Right renal cortex interstitium (tissue), 3 donors: ENCODE results near the gene MEGF11. TPM values are rescaled to one million over a fixed set of nuclear protein-coding genes. Genes with fewer than 3 reads are reported as not detected.
"Not testable (repeated sequence)": the region's sequence is repeated elsewhere in the genome, so short reads cannot be mapped to it uniquely, and the experiment has no call there.

Experiments used
- DNase-seq, 3 donors: peaks; one replicate each; pipeline ENCODE4 v3.0.0-alpha.2; 2013; ENCODE audit warnings: low read depth in 3 of 3, low spot score in 2 of 3
- polyA plus RNA-seq, 3 donors: library from polyadenylated mRNA; unstranded; fragments of 120-200 nt; gene quantifications; one replicate each; pipeline ENCODE4 v1.2.1, GENCODE V29; 2013; ENCODE audit not compliant: insufficient read length in 3 of 3

Gene MEGF11
- polyA plus RNA-seq, 3 donors: 1.8 to 2.1 (median 2.1) TPM

DNA sequence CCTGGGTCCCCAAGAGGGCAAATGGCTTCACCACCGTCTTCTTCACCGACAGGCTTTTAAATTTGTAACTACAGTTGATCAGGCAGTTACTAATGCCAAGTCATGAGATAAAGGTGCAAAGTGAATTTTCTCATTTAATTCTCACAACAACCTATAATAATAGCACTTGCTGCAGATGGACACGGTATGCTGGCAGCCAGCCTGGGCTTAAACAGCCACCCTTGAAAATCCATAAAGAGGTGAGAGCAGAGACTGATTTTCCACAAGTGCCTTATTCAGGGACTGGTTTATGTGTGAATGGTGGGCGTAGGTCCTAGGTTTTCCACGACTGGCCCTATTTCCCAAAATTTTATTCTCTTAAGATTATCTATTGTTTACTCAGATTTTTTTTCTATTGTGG lies 266.4 kb downstream of the MEGF11 start:
- DNase-seq: no peak

GRCh38 chr15:65986416-65986815 lies 267.1 kb downstream of the MEGF11 start:
- DNase-seq: no peak

DNA sequence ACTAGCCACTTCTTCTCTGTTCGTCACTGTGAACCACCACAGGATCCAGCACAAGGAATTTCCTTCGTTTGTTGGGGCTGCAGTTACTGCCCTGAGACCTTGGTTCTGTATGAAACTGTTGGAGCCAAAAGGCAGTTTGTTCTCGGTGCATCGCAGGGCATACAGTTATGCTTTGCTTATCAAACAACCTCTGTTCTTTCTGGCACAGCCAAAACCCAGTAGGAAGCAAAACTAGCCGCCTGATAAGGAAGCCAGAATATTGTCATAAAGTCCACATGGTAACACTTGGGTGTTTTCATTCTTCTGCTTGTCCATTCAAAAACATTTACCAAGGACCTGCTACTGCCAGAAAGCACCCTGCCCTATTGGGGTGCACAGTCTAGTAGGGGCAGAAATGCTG lies 268.2 kb downstream of the MEGF11 start:
- no peak for DNase-seq

- no peak for DNase-seq
Measured at GRCh38 chr15:65982627-65983322, 270.8 kb downstream of the MEGF11 start.

- no peak for DNase-seq
Measured at GRCh38 chr15:65981837-65982626, 271.5 kb downstream of the MEGF11 start.

DNA sequence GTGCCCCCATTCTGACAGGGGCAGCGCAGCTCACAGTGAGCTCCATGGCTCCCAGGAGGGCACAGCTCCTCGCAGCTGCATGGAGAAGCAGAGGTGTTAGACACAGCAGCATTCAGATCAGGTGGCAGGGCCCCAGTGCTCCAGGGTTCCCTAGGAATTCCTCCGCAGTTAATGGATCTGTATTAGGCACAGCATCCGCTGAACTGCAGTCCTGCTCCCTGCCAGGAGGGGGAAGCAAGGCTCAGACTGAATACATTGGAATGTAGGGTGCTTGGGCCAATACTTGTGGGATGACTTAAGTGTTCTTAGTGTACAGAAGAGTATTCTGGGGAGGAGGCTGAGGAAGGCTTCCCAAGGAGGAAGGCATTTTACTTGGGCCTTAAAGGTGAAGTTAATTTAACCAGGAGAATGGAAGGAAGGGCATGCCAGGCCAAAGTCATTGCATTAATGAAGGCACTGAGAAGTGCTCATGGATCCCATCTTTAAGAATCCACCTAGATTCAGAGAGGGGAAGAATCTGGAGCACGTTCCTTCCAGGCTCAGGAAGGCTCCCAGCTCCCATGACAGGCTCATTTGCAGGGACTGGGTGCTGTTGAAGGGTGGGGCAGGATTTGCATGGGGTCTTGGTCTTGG lies 272.6 kb downstream of the MEGF11 start:
- no peak for DNase-seq

- no peak for DNase-seq
Measured at GRCh38 chr15:65979837-65980236, 273.7 kb downstream of the MEGF11 start.

- no peak for DNase-seq
Measured at GRCh38 chr15:65979316-65979715, 274.2 kb downstream of the MEGF11 start.

GRCh38 chr15:65978110-65978509 lies 275.4 kb downstream of the MEGF11 start:
- DNase-seq: no peak

DNA sequence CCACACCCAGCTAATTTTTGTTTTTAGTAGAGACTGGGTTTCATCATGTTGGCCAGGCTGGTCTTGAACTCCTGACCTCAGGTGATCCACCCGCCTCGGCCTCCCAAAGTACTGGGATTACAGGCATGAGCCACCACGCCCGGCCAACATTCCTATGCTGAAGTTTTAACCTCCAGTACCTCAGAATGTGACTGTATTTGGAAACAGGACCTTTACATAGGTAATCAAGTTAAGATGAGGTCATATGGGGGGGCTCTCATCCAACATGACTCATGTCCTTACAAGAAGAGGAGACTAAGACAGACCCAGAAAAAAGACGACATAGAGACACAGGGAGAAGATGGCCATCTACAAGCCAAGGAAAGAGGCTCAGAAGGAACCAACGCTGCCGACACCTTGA lies 277.4 kb downstream of the MEGF11 start:
- not testable (repeated sequence) for DNase-seq

DNA sequence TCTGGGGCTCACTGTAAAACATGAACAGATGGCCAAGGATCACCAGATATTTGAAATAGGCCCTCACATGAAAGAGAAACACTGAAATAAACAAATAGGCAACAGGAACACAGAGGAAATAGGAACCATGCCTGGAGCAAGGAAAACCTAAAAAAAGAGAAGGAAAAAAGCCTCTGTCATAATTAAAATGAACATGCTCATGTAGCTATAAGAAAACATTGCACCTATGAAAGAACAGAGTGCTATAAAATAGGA lies 281.9 kb downstream of the MEGF11 start:
- no peak for DNase-seq

GRCh38 chr15:65970937-65971740 lies 282.4 kb downstream of the MEGF11 start:
- DNase-seq: no peak

DNA sequence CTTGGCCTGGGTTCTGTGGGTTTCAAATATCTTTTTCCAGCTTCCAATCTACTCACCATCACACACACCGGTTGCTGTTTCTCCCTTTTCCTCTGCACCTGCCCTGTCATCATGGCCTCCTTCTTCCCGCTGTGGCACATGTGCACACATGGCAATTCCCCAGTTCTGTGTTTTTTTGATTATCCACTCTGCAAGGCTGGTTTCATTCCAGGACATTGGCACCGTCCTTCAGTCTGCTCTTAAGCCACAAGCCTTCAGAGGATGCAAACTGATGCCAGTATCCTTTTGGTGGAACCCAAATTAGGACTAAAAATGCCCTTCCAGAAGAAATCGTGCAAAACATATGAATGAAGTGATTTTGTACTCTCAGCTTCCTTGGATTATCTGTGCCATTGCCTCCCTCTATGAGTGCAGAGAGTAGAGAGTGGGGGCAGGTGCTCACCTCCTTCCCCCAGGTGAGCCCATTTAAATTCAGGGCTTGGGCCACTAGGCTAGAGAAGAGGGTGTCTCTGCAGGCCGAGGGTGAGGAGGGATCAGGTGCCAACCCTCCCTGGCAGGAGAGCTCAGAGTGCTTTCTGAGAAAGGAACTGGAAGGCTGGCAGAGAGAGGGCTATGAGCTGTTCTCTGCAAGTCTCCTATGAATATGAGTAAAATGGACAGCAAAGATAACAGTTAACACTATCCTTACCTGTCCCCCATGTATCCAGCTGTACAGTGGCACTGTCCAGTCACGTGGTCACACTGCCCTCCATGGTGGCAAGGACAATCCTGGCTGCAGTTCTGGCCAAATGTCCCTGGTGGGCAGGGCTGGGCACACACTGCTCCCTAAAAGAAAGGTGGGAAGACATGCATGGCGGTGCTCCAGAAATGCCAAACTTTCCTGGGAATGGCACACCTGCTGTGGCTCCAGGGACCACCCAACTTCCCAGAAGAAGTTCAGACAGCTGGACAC lies 283.4 kb downstream of the MEGF11 start:
- no peak for DNase-seq

DNA sequence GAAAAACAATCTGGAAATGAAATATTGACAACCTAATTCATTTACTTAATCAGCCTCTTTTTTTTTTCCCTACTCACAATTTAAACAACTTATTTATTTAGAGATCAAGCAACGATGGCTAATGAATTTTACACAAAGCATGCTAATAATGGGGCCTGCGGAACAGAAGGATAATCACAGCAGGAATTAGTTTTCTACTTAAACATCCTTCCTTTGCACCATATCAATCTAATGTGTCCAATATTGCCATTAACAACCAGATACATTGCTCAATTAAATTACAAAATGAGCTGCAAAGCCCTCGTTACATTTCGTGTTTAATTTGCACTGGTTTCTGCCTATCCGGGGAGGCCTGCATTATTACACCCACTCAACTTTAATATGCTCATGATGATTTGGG lies 285.0 kb downstream of the MEGF11 start:
- no peak for DNase-seq

GRCh38 chr15:65964792-65965433 lies 288.6 kb downstream of the MEGF11 start:
- DNase-seq: no peak

DNA sequence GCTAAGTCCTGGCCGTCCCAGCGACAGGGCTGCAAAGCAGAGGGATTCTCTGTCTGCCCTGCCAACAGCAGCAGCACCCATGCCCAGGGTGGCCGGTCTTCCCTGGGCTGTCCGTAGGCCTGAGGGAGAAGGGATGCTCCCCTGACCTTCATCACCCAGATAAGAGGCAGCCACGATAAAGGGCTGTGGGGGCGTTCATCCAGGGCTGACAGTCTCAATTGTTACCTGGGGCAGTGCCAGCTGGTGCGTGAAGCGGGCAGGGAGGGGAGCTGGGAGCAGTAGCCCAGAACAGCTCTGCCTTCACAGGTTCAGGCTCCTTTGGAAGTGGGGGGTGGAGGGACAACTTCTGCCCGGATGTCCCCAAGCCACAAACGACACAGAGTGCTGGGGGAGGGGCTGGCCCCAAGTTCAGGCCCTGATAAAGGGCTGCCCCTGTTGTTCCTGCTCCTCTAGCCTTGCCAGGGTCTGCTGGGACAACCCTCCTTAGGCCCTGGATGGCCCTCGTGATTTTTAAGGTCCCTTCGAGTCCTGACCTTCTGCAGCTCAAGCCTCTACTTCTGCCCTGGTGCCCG lies 289.6 kb downstream of the MEGF11 start:
- DNase-seq: no peak

DNA sequence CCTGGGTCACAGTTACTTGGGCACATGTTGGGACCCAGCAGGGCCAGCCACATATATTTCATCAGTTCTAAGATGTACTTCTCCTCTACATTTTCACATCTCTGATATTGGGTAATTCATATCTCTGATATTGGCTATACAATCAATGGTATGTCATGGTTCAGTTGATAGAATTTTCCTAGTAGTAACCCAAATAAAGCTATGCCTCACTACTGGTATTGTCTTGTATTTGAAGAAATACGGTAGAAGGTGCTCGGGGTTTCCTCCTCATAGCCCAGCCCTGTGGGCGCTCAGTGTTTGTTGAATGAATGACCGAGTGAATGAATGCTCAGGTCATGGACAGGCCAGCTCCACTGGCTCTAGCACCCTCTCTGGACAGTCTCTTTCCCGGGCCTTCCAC lies 290.2 kb downstream of the MEGF11 start:
- DNase-seq: no peak

- no peak for DNase-seq
Measured at GRCh38 chr15:65962187-65962586, 291.4 kb downstream of the MEGF11 start.

- no peak for DNase-seq
Measured at GRCh38 chr15:65960586-65960985, 293.0 kb downstream of the MEGF11 start.
